Esophagus squamous epithelium (tissue), 4 donors: ENCODE results near the gene DNAH1.

Experiments
- CTCF ChIP-seq, 6 experiments: fragments of 450-650 bp in 4 of 6; fragments of 200-600 bp in 2 of 6; sonication (generic) in 2 of 6; IDR thresholded peaks; one replicate each; pipeline ENCODE4 v1.5.1; 2016 to 2019; ENCODE audit warnings: antibody characterized with exemption in 6 of 6, mild to moderate bottlenecking in 4 of 6, moderate library complexity in 4 of 6
- POLR2A ChIP-seq, 4 donors: fragments of 450-650 bp; IDR thresholded peaks; one replicate each; pipeline ENCODE4 v1.6.1; 2017; ENCODE audit warnings: antibody characterized with exemption in 4 of 4, mild to moderate bottlenecking in 4 of 4, moderate library complexity in 3 of 4

GRCh38 chr3:52396907-52397591 lies 80.9 kb downstream of the DNAH1 start:
- no peak for TF ChIP-seq CTCF (IDR thresholded peaks at IDR 0.05)
- TF ChIP-seq POLR2A (IDR thresholded peaks at IDR 0.05): no peak
